Lower lobe of right lung (tissue), 2 donors: ENCODE data around the gene ZNF511. TPM values are rescaled to one million over a fixed set of nuclear protein-coding genes. Genes with fewer than 3 reads are reported as not detected.

ENCODE experiments used
- ATAC-seq, 2 donors: fragments of 200-7000 bp; cut with Tn5 transposase; one replicate each; pipeline ENCODE4 v1.9.1; 2020 to 2022; ENCODE audit warnings: mild to moderate bottlenecking in 2 of 2, moderate library complexity in 2 of 2
- DNase-seq: peaks from one replicate; pipeline ENCODE4 v3.0.0-alpha.2; 2020
- H3K27ac ChIP-seq: fragments of 200-600 bp; one replicate; pipeline ENCODE4 v1.8.0; 2022
- H3K27me3 ChIP-seq: fragments of 200-600 bp; one replicate; pipeline ENCODE4 v1.8.0; 2022; ENCODE audit warnings: low read depth
- H3K36me3 ChIP-seq: fragments of 200-600 bp; one replicate; pipeline ENCODE4 v1.8.0; 2022; ENCODE audit warnings: mild to moderate bottlenecking
- H3K4me1 ChIP-seq: fragments of 200-600 bp; one replicate; pipeline ENCODE4 v1.8.0; 2022
- H3K4me3 ChIP-seq: fragments of 200-600 bp; one replicate; pipeline ENCODE4 v1.8.0; 2022; ENCODE audit warnings: mild to moderate bottlenecking
- H3K9me3 ChIP-seq: fragments of 200-600 bp; one replicate; pipeline ENCODE4 v1.8.0; 2022
- intact Hi-C: fragments of 100-400 bp; cut with DNase I; formaldehyde crosslinking; loops from one replicate; pipeline ENCODE4 v1.11.0; 2022
- total RNA-seq: library from RNA; stranded (reverse); fragmentation: NEBNext Ultra II Directional; extraction: Animal tissue kit (Norgen Biotek cat#: 25700); gene quantifications from one replicate; pipeline ENCODE4 v1.2.1, GENCODE V29; 2021
- TF ChIP-seq, protein P1 (sequence below): fragments of 200-600 bp; IDR thresholded peaks from one replicate; pipeline ENCODE4 v1.8.0; 2022; ENCODE audit warnings: antibody characterized with exemption, mild to moderate bottlenecking
- donor health status: DM: no; HTN: yes; CAD: no; lungs with severe emphysema.

Gene ZNF511
- total RNA-seq, 1 donor from 2014 or later, result 44.8 TPM

- Histone ChIP-seq H3K27ac (no peak overlapping the region), H3K27me3 (peaks cover 31% of the 10 kb centered on the region), H3K4me3 (no peak overlapping the region), H3K4me1 (peaks cover 10% of the 10 kb centered on the region), H3K36me3 (no peaks in the 10 kb centered on the region), H3K9me3 (no peaks in the 10 kb centered on the region)
- TF ChIP-seq, protein P1, sequence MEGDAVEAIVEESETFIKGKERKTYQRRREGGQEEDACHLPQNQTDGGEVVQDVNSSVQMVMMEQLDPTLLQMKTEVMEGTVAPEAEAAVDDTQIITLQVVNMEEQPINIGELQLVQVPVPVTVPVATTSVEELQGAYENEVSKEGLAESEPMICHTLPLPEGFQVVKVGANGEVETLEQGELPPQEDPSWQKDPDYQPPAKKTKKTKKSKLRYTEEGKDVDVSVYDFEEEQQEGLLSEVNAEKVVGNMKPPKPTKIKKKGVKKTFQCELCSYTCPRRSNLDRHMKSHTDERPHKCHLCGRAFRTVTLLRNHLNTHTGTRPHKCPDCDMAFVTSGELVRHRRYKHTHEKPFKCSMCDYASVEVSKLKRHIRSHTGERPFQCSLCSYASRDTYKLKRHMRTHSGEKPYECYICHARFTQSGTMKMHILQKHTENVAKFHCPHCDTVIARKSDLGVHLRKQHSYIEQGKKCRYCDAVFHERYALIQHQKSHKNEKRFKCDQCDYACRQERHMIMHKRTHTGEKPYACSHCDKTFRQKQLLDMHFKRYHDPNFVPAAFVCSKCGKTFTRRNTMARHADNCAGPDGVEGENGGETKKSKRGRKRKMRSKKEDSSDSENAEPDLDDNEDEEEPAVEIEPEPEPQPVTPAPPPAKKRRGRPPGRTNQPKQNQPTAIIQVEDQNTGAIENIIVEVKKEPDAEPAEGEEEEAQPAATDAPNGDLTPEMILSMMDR, result no peak
- peak; percentile 44 for DNase-seq
- no peak for ATAC-seq
- intact Hi-C loops, result no loop called here
Observed at GRCh38 chr10:133351408-133352318, 42.9 kb downstream of the ZNF511 start.

- ATAC-seq, result no peak
- intact Hi-C loops, result no loop called here
- H3K4me3 ChIP-seq, result no peak overlapping the region
- H3K4me1 ChIP-seq, result peaks cover 18% of the 10 kb centered on the region
- no peaks in the 10 kb centered on the region for H3K9me3 ChIP-seq
- peaks cover 15% of the 10 kb centered on the region for H3K27me3 ChIP-seq
- H3K27ac ChIP-seq, result no peak overlapping the region
- DNase-seq, result peak; percentile 43
- TF ChIP-seq, protein P1, result no peak
- H3K36me3 ChIP-seq, result no peaks in the 10 kb centered on the region
Observed at GRCh38 chr10:133353202-133353959, 44.7 kb downstream of the ZNF511 start.

GRCh38 chr10:133353988-133354605 is 45.4 kb downstream of the ZNF511 start:
- Histone ChIP-seq H3K9me3 (no peaks in the 10 kb centered on the region), H3K36me3 (no peaks in the 10 kb centered on the region), H3K27ac (no peak overlapping the region), H3K4me1 (peaks cover 18% of the 10 kb centered on the region), H3K27me3 (peaks cover 11% of the 10 kb centered on the region), H3K4me3 (no peak overlapping the region)
- DNase-seq (no peak), ATAC-seq (no peak)
- TF ChIP-seq, protein P1, result no peak
- intact Hi-C loops, result no loop called here

DNA sequence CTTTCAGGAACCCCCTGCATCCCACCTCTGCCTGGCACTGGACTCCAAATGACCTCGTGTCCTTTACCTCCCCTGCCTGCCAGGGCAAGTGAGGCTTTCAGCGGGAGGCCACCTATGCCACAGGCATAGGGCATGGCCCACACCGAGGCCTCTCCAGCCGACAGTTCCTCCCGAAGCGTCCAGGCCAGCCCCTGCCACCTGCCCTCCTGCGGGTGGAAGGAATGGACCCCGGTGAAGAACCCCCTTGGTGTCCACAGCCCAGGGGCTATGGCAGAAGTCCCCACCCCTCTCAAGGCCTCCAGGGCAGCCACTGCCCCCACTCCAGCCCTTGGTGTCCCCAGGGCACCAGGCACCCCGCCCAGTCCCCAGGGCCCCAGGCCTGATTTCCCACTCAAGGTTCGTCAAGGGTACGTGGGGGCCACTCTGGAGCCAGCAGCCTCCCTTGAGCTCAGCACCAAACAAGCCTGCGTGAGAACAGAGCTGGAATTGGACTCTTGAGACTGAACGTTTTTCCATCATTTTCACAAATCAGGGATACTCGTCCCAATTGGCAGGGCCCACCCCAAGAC is 46.0 kb downstream of the ZNF511 start:
- intact Hi-C loops, result no loop called here
- Histone ChIP-seq H3K27ac (no peak overlapping the region), H3K4me3 (no peak overlapping the region), H3K4me1 (peaks cover 18% of the 10 kb centered on the region), H3K27me3 (peaks cover 8% of the 10 kb centered on the region), H3K9me3 (no peaks in the 10 kb centered on the region), H3K36me3 (no peaks in the 10 kb centered on the region)
- no peak for DNase-seq
- TF ChIP-seq, protein P1, result no peak
- no peak for ATAC-seq

DNA sequence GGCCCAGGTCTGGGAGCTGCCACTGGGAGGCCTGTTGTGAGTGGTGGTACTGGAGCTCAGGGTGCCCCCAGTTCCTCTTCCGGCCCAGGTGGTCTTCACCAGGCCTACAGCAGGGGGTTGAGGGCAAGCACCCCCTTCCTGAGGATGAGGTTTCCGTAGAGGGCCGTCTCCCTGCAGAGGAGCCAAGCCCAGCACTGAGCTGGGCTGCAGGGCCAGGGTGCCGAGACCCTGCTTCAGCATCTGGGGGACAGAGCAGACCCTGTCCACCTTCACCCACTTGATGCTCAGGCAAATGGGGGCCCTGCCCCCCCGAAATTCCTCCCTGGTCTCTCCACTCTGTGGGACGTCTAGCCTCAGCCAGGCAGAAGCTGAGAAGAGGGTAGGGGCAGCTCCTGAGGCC is 46.6 kb downstream of the ZNF511 start:
- Histone ChIP-seq H3K27ac (no peak overlapping the region), H3K9me3 (no peaks in the 10 kb centered on the region), H3K4me1 (peaks cover 18% of the 10 kb centered on the region), H3K27me3 (peaks cover 3% of the 10 kb centered on the region), H3K4me3 (no peak overlapping the region), H3K36me3 (no peaks in the 10 kb centered on the region)
- TF ChIP-seq, protein P1, result no peak
- intact Hi-C loops, result no loop called here
- ATAC-seq (no peak), DNase-seq (peak; percentile 26)
